ENCODE measurements around the gene REEP6. TPM values are rescaled to one million over a fixed set of nuclear protein-coding genes. Genes with fewer than 3 reads are reported as not detected.
"Not testable (repeated sequence)": the region's sequence is repeated elsewhere in the genome, so short reads cannot be mapped to it uniquely, and the experiment has no call there.

Gene REEP6
- total RNA-seq, 3 donors from 2014 or later, result 2.0 to 5.1 (median 4.5) TPM

- Histone ChIP-seq H3K4me3 (no peak overlapping the region), H3K4me1 (ENCODE audit: low read depth) (peaks cover 38% of the 10 kb centered on the region), H3K36me3 (ENCODE audit: low read depth) (no peaks in the 10 kb centered on the region), H3K9me3 (no peaks in the 10 kb centered on the region)
- TF ChIP-seq, protein P1, sequence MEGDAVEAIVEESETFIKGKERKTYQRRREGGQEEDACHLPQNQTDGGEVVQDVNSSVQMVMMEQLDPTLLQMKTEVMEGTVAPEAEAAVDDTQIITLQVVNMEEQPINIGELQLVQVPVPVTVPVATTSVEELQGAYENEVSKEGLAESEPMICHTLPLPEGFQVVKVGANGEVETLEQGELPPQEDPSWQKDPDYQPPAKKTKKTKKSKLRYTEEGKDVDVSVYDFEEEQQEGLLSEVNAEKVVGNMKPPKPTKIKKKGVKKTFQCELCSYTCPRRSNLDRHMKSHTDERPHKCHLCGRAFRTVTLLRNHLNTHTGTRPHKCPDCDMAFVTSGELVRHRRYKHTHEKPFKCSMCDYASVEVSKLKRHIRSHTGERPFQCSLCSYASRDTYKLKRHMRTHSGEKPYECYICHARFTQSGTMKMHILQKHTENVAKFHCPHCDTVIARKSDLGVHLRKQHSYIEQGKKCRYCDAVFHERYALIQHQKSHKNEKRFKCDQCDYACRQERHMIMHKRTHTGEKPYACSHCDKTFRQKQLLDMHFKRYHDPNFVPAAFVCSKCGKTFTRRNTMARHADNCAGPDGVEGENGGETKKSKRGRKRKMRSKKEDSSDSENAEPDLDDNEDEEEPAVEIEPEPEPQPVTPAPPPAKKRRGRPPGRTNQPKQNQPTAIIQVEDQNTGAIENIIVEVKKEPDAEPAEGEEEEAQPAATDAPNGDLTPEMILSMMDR (IDR thresholded peaks at IDR 0.05), result no peak
- ATAC-seq (no peak), DNase-seq (peak in 2 of 3 donors; percentile 22 to 27)
- intact Hi-C loops (cut with DNase I, micrococcal nuclease), result no loop called here
These were observed 17.7 kb upstream of the REEP6 start for GRCh38 chr19:1473085-1473851.

GRCh38 chr19:1474011-1474764, 16.8 kb upstream of the REEP6 start:
- H3K4me3 ChIP-seq, result no peak overlapping the region
- intact Hi-C loops (cut with DNase I, micrococcal nuclease), result no loop called here
- DNase-seq (no peak), ATAC-seq (no peak)
- TF ChIP-seq, protein P1 (IDR thresholded peaks at IDR 0.05), result no peak
- H3K4me1 ChIP-seq (ENCODE audit: low read depth), result peaks cover 36% of the 10 kb centered on the region
- H3K36me3 ChIP-seq (ENCODE audit: low read depth), result no peaks in the 10 kb centered on the region
- no peaks in the 10 kb centered on the region for H3K9me3 ChIP-seq

DNA sequence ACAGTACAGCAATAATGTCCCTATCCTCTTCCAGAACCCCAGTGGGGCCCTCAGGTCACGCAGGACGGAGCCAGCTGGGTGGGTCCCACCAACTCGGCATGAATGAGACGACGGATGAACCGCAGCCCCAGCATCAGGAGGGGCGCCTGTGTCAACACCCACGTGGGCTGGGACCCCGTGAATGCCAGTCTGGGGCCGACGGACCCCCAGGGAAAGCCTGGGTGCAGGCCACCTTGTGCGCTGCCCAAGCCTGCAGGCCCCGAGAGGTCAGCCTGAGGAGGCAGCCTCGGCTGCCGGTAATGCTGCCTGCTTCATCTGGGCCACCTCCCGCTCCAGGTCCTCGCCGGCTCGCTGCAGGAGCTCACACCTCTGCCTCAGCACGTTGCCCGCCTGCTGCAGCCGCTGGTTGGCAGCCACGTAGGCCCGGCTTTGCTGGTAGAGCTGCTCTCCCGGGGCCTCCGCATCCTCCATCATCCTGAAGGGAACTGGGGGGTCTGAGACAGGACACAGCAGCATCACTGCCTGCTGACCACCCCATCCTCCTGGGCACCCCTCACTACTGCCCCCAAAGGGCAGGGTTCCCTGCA, 16.1 kb upstream of the REEP6 start:
- intact Hi-C loops (cut with DNase I, micrococcal nuclease), result no loop called here
- no peaks in the 10 kb centered on the region for H3K9me3 ChIP-seq
- no peaks in the 10 kb centered on the region for H3K36me3 ChIP-seq (ENCODE audit: low read depth)
- H3K4me3 ChIP-seq, result no peak overlapping the region
- ATAC-seq (no peak), DNase-seq (peak in 1 of 3 donors; percentile 51)
- H3K4me1 ChIP-seq (ENCODE audit: low read depth), result peaks cover 32% of the 10 kb centered on the region
- TF ChIP-seq, protein P1 (IDR thresholded peaks at IDR 0.05), result no peak

GRCh38 chr19:1475751-1476437, 15.1 kb upstream of the REEP6 start:
- Histone ChIP-seq H3K4me3 (no peak overlapping the region), H3K4me1 (ENCODE audit: low read depth) (peaks cover 21% of the 10 kb centered on the region), H3K36me3 (ENCODE audit: low read depth) (no peaks in the 10 kb centered on the region), H3K9me3 (no peaks in the 10 kb centered on the region)
- peak in 2 of 3 donors; percentile 28 to 43 for DNase-seq
- no peak for ATAC-seq
- intact Hi-C loops (cut with DNase I, micrococcal nuclease), result no loop called here
- TF ChIP-seq, protein P1 (IDR thresholded peaks at IDR 0.05), result no peak

- intact Hi-C loops (cut with DNase I, micrococcal nuclease); H3K9me3 ChIP-seq; H3K4me3 ChIP-seq; H3K36me3 ChIP-seq (ENCODE audit: low read depth); DNase-seq; ATAC-seq: not testable (repeated sequence)
- peaks cover 13% of the 10 kb centered on the region for H3K4me1 ChIP-seq (ENCODE audit: low read depth)
These were observed 13.9 kb upstream of the REEP6 start for GRCh38 chr19:1477056-1477455.

All from mucosa of descending colon (tissue), 3 donors.